HG03342 (cell line): ENCODE measurements around the gene SLC18A2.

ENCODE experiments used
- ATAC-seq: cut with Tn5 transposase; IDR thresholded peaks from one replicate; pipeline ENCODE4 v1.9.1; 2021; ENCODE audit warnings: mild to moderate bottlenecking, moderate library complexity; ENCODE audit not compliant: unreplicated experiment

The SLC18A2 gene

GRCh38 chr10:117237401-117237991 is 3.4 kb upstream of the SLC18A2 start:
- ATAC-seq: peak; percentile 85

- ATAC-seq: no peak
These were observed 1.9 kb upstream of the SLC18A2 start for GRCh38 chr10:117239051-117239450.

- no peak for ATAC-seq
These were observed 943 bp upstream of the SLC18A2 start for GRCh38 chr10:117239721-117240620.

- no peak for ATAC-seq
These were observed 888 bp downstream of the SLC18A2 start for GRCh38 chr10:117241541-117242462.

GRCh38 chr10:117242463-117242832 is 1.5 kb downstream of the SLC18A2 start:
- no peak for ATAC-seq

- no peak for ATAC-seq
These were observed 6.2 kb downstream of the SLC18A2 start for GRCh38 chr10:117246997-117247671.

- no peak for ATAC-seq
These were observed 8.0 kb downstream of the SLC18A2 start for GRCh38 chr10:117248750-117249465.

GRCh38 chr10:117249493-117250093 is 8.7 kb downstream of the SLC18A2 start:
- peak; percentile 68 for ATAC-seq

- ATAC-seq: no peak
These were observed 9.5 kb downstream of the SLC18A2 start for GRCh38 chr10:117250411-117250810.

- ATAC-seq: no peak
These were observed 13.0 kb downstream of the SLC18A2 start for GRCh38 chr10:117253908-117254307.

- ATAC-seq: no peak
These were observed 13.4 kb downstream of the SLC18A2 start for GRCh38 chr10:117254338-117254737.

- no peak for ATAC-seq
These were observed 14.1 kb downstream of the SLC18A2 start for GRCh38 chr10:117254774-117255735.

GRCh38 chr10:117255835-117256460 is 15.0 kb downstream of the SLC18A2 start:
- no peak for ATAC-seq

- ATAC-seq: no peak
These were observed 16.0 kb downstream of the SLC18A2 start for GRCh38 chr10:117256910-117257309.

- ATAC-seq: no peak
These were observed 16.8 kb downstream of the SLC18A2 start for GRCh38 chr10:117257721-117258120.

GRCh38 chr10:117259279-117259678 is 18.4 kb downstream of the SLC18A2 start:
- ATAC-seq: no peak

GRCh38 chr10:117260084-117260483 is 19.2 kb downstream of the SLC18A2 start:
- no peak for ATAC-seq

- ATAC-seq: no peak
These were observed 20.6 kb downstream of the SLC18A2 start for GRCh38 chr10:117261501-117261900.
